ENCODE data around the gene ZNF302. TPM values are rescaled to one million over a fixed set of nuclear protein-coding genes. Genes with fewer than 3 reads are reported as not detected.

ZNF302 gene
- total and polyA plus RNA-seq, 3 experiments from 2014 or later, result 13.4 to 16.0 (median 14.8) TPM

- Histone ChIP-seq H3K4me1 (ENCODE audit: insufficient read depth, low read length) (peaks cover 13% of the 10 kb centered on the region), H3K27ac (ENCODE audit: low read depth, low read length) (peak within 1 kb of the TSS; percentile 91), H3K27me3 (ENCODE audit: insufficient read depth, low read length, poor library complexity, severe bottlenecking) (no peaks in the 10 kb centered on the region), H3K4me3 (ENCODE audit: low read length) (peak within 1 kb of the TSS; percentile 86), H3K36me3 (ENCODE audit: insufficient read depth, low read length) (peaks cover 4% of the 10 kb centered on the region), H3K9me3 (ENCODE audit: low read length) (peaks cover 5% of the 10 kb centered on the region)
- Mint-ChIP-seq H3K27me3 (peaks cover 4 to 8% of the 10 kb centered on the region in 2 donors), H3K36me3 (peaks cover 22 to 39% (median 30%) of the 10 kb centered on the region in 3 donors), H3K4me3 (peak within 1 kb of the TSS; percentile 91 to 98 (median 96)), H3K27ac (peak within 1 kb of the TSS; percentile 92 to 99 (median 97)), H3K9me3 (peaks cover 0 to 18% (median 10%) of the 10 kb centered on the region in 5 donors), H3K4me1 (peaks cover 25 to 39% (median 36%) of the 10 kb centered on the region in 3 donors)
- POLR2A ChIA-PET, result interaction anchor here (0.6 to 1.0 kb wide), 3 partner anchors 38 to 328 kb away, joined by 3 to 10 read pairs (median 3); partner anchors contain the start of genes SCGB2B2 and ZNF302
- CTCF ChIA-PET, result no interaction called here
- peak; percentile 64 to 87 (median 76) for DNase-seq
These were observed 56.5 kb downstream of the ZNF302 start, which contains the start of gene ZNF181 for GRCh38 chr19:34733746-34734536. Gene ZNF181, plus strand, starts transcription at chr19:34734243. Its CDS starts 795 bp downstream, at chr19:34735038.

- H3K4me3 ChIP-seq (ENCODE audit: low read length), result peak overlapping the region; percentile 86
- Mint-ChIP-seq H3K27me3 (peaks cover 1 to 2% of the 10 kb centered on the region in 2 donors), H3K4me1 (peaks cover 25 to 39% (median 36%) of the 10 kb centered on the region in 3 donors), H3K9me3 (peaks cover 3 to 24% (median 14%) of the 10 kb centered on the region in 5 donors), H3K4me3 (peak overlapping the region; percentile 91 to 98 (median 96)), H3K36me3 (peaks cover 26 to 46% (median 37%) of the 10 kb centered on the region in 3 donors), H3K27ac (peak overlapping the region; percentile 92 to 99 (median 97))
- ChIA-PET CTCF (no interaction called here), POLR2A (no interaction called here)
- peaks cover 11% of the 10 kb centered on the region for H3K36me3 ChIP-seq (ENCODE audit: insufficient read depth, low read length)
- H3K4me1 ChIP-seq (ENCODE audit: insufficient read depth, low read length), result peaks cover 13% of the 10 kb centered on the region
- no peak for DNase-seq
- H3K27ac ChIP-seq (ENCODE audit: low read depth, low read length), result peak overlapping the region; percentile 91
- peaks cover 5% of the 10 kb centered on the region for H3K9me3 ChIP-seq (ENCODE audit: low read length)
- H3K27me3 ChIP-seq (ENCODE audit: insufficient read depth, low read length, poor library complexity, severe bottlenecking), result no peaks in the 10 kb centered on the region
These were observed 57.1 kb downstream of the ZNF302 start for GRCh38 chr19:34734537-34735103.

Other genes with a start within 250 kb of the ZNF302 start
- 100 to 1,000 TPM; 146 to 161 TPM for gene UBA2, start 249.3 kb upstream of the ZNF302 start, total RNA-seq
- 101 TPM for gene UBA2, start 249.3 kb upstream of the ZNF302 start, polyA plus RNA-seq
- gene WTIP, start 195.9 kb upstream of the ZNF302 start, total RNA-seq, result under 1 TPM; 0.16 to 0.83 TPM
- gene WTIP, start 195.9 kb upstream of the ZNF302 start, polyA plus RNA-seq, result not detected
- under 1 TPM; 0.22 to 0.29 TPM for gene SCGB2B2, start 519 bp upstream of the ZNF302 start, total RNA-seq
- not detected for gene SCGB2B2, start 519 bp upstream of the ZNF302 start, polyA plus RNA-seq
- gene ZNF181, start 56.6 kb downstream of the ZNF302 start, total RNA-seq, result 1 to 10 TPM; 4.5 to 6.3 TPM
- 24.7 TPM for gene ZNF181, start 56.6 kb downstream of the ZNF302 start, polyA plus RNA-seq
- gene ZNF599, start 95.5 kb downstream of the ZNF302 start, total RNA-seq, result 1 to 10 TPM; 3.8 to 4.6 TPM
- gene ZNF599, start 95.5 kb downstream of the ZNF302 start, polyA plus RNA-seq, result 6.0 TPM
- 1 to 10 TPM; 6.4 to 7.4 TPM for gene ZNF30, start 249.2 kb downstream of the ZNF302 start, total RNA-seq
- gene ZNF30, start 249.2 kb downstream of the ZNF302 start, polyA plus RNA-seq, result 6.9 TPM